HL-60/S4 treated with phorbol 12-myristate 13-acetate at 8.2 ng/mL for 4 days and 3 days (cell line): ENCODE results near the gene PRSS50.

Source experiments
- in situ Hi-C: fragments of 300-500 bp; cut with MboI; formaldehyde crosslinking; loops from 2 replicates; pipeline ENCODE4 v1.15.0; 2022; ENCODE audit warnings: low sequenced_read_pairs

Gene PRSS50

DNA sequence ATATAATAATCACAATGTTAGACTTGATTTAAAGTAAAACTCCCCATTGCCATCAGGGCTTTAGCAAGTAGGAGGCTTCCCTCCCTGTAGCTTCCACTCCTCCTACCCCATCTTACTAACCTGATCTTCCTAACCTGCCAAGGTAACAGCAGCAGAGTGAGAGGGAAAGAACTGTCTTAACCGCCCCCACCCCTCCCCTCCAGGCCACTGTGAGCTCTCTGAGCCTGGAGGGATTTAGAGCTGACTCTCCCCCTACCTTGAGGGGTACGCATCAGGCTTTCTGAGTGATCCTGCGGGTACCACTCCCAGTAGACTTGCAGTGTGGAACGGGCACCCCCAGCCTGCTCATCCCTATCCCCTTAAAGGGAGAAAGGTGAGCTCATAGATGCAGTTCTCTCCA lies 11.4 kb upstream of the PRSS50 start:
- in situ Hi-C loops, result no loop called here

DNA sequence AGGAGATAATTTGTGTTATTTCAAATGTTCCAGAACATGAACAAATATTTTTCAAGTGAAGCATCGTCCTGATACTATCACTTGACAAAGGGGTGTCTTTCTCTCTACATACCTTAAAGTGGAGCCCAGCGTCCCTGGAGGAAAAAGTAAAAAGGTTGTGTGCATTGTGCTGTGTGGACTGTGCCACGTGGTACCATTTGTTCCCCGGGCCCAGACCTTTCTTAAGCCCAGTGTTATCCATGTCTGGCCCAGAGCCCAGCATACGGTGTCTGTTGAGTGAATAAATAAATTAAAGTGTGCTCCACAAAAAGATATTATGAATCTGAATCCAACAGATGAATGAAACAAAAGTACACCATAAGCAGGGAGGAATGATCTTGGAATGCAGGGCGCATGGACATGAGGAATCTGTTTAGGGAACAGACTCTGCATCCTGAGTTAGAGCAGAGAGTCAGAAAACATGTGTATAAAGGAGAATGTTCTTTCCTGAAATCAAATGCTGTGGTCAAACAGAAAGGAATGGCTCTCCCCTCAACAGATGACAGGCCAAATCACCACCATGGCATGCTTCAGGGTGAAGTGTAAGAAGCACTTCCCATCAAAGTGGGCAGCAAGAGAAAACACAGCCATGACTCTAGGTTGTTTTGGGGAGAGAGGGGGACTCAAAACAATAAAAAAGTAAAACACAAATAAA lies 8.1 kb upstream of the PRSS50 start:
- in situ Hi-C loops, result no loop called here

DNA sequence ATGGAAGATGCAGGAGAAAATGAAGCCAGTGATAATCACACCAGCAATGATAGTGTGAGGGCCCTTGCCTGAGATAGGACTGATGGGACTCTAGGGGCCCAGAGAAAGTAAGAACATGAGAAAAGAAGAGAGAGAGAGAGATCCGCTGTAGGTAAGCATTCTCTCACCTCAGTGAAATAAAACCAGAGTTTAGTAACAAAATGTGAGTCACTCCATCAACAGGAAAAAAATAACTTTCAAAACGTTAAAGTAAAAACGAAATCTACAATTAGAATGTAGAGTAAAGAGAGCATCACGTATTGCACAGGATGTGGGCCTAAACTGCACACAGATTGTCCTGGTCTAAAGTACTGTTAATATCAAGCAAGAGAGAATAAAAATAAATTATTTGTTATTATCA lies 6.8 kb upstream of the PRSS50 start:
- in situ Hi-C loops, result loop anchor here (25.0 kb wide), 1 partner anchor 163 kb away; the partner anchor contains the start of gene PTH1R

DNA sequence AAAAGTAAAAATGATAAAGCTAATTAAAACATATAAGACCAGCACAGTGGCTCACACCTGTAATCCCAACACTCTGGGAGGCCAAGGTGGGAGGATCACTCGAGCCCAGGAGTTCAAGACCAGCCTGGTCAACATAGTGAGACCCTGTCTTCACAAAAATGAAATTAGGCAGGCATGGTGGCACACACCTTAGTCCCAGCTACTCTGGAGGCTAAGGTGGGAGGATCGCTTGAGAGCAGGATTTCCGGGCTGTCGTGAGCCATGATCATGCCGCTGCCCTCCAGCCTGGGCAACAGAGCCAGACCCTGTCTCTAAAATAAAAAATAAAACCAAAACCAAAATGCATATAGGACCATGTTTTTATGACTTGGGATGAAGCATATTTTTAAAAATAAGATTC lies 4.8 kb upstream of the PRSS50 start:
- in situ Hi-C loops, result loop anchor here (25.0 kb wide), 1 partner anchor 165 kb away; the partner anchor contains the start of gene PTH1R

DNA sequence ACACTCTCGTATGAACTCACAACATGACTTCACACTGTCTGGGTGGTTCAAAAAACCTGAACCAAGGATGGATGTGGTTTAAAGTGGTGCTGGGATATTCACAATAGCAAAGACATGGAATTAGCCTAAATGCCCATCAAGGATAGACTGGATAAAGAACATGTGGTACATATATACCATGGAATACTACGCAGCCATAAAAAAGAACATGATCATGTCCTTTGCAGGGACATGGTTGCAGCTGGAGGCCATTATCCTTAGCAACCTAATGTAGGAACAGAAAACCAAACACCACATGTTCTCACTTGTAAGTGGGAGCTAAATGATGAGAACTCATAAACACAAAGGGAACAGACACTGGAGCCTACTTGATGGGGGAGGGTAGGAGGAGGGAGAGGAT lies 3.3 kb upstream of the PRSS50 start:
- in situ Hi-C loops, result loop anchor here (25.0 kb wide), 1 partner anchor 166 kb away; the partner anchor contains the start of gene PTH1R

DNA sequence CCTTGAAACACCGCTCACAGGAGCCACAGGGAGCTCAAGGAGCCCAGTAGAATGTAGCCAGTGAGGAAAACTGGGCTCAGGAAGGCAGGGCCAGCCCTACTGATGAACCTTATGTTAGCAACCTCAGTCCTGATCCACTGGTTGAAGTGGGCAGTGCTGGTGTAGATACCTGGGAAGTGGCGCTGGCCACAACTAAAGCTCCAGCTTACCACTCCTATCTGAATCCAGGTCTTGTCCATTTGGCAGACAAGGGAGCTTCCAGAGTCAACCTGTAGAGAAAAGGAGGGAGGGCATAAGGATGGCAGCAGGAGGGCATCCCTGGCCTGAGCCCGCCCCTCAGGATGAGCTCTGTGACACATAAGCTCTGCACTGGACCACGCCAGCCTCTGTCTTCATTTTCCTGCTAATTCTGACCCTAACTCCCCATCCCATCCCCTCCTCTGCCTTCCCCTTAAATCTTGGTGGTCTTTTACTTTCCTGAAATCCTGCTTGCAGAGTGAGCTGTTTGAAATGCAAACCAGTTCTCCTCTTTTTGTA lies 2.1 kb upstream of the PRSS50 start:
- in situ Hi-C loops, result loop anchor here (25.0 kb wide), 1 partner anchor 167 kb away; the partner anchor contains the start of gene PTH1R

DNA sequence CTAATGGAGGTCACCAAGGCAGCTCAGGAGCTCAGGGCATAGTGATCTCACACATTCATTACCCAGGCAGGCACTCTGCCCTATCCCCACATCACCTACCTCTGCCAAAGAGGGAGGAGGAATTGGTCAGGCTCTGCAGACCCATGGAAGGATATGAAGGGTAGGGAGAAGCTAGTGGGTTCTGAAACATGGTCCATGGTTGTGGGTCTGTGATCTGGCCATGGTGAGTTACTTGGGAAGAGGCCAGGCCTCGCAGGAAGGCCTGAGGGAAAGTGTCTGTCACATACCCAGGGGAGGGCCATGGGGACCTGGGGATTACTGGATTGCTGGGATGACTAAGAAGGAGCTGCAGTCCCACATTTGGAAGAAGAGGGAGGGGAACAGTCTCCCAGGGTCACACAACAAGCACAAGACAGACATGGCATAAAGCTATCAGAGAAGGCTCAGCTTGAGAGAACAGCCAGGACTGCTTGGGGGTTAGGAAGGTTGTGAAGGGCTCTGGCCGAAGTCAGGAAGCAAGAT lies 1.4 kb upstream of the PRSS50 start:
- in situ Hi-C loops, result loop anchor here (25.0 kb wide), 1 partner anchor 168 kb away; the partner anchor contains the start of gene PTH1R

DNA sequence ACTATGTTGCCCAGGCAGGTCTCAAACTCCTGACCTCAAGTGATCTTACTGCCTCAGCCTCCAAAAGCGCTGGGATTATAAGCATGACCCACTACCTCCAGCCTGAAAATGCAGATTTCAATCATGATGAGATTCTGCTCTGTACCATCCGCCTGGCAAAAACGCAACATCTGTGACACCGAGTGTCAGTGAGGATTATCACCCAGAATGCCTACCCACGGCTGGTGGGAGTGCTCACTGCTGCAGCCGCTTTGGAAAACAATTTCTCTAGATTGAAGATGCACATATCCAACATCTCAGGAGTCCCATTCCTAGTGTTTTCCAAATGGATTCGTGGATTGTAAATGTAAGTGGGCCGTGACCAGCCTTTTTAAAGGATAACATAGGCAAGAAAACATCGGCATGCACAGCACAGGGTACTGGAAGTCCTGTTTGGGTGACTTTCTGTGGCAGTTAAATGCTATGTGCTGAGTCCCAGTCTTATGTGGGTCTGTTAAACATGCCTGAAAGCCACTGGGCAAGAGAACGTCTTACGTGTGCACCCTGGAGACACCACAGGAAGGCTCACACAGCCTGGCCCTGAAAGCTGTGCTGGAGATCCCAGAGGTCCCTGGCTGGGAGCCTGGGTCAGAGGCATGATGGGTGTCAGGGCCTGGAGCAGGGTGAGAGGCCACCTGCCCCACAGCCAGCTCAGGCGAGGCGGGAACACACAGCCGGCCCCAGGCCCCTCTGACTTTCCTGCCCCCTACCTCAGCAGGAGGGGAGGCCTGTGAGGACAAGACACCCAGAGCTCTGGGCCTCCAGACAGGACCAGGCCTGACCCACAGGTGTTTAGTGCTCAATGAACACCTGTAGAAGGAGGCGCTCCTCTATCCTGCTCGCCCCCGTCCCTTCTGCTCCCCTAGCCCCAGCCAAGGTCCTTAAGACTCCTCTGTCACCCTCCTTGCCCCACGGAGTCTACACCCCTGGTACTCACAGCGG lies 918 bp downstream of the PRSS50 start:
- in situ Hi-C loops, result loop anchor here (25.0 kb wide), 1 partner anchor 171 kb away; the partner anchor contains the start of gene PTH1R

DNA sequence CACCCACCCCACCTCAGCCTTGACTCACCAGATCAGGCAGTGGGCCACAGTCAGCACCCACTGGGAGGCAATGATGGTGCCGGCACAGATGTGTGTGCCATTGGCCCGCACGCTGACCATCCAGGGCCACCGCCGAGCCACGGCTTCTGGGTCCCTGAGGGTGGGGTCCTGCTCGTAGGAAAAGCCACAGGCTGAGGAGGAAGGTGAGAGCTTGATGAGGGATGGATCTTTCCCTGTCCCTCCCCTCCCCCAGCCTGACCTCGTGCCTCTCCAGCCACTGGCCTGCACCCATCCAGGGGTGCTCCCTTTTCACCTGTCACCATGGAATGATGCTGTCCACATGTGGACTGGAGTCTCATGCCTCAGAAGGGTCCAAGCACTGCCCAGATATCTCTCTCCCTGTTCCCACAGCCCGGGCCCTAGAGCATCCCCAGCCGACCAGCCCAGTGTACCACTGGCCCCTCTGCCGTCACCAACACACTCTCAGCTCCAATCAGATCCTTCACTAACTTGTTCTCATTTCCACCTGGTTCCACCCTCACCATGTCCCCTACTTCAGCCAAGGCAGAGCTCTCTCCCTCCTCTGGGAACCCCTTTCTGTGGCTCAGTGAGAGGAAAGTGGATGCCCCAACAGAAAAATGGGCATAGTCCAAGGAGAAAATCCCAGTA lies 2.0 kb downstream of the PRSS50 start:
- in situ Hi-C loops, result loop anchor here (25.0 kb wide), 1 partner anchor 172 kb away; the partner anchor contains the start of gene PTH1R

DNA sequence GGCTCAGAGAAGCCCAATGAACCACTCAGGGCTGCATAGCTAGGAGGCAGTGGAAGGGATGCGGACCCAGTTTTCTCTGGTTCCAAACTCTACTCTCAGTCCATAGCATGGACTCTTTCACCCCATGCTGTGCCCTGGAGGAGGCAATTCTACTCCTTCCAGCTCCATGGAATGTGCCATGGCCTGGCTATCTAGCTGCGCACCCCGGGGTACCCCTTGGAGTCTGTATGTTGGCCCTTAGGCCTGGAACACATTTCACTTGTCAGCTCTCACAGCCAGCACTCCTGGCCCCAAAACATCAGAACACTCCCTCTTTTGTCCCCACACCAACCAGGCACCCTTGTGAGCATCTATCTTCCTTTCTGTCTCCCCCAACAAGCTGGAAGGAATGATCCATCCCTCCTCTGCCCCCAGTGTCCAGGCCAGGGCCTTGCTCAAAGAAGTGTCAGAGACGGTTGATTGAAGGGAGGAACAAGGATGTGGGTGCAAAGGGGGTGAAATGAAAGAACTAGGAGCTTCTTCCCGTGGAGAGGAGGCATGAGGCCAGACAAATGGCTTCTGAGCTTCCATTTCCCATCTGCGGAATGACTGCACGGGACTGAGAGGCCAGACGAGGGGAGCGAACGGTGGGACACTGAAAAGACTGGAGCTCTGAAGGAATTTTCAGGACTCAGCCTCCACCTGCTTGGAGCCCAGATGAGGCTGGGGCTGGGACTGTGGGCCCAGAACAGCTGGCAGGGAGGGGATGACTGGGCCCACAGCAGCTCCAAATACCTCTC lies 2.8 kb downstream of the PRSS50 start:
- in situ Hi-C loops, result loop anchor here (25.0 kb wide), 1 partner anchor 172 kb away; the partner anchor contains the start of gene PTH1R

DNA sequence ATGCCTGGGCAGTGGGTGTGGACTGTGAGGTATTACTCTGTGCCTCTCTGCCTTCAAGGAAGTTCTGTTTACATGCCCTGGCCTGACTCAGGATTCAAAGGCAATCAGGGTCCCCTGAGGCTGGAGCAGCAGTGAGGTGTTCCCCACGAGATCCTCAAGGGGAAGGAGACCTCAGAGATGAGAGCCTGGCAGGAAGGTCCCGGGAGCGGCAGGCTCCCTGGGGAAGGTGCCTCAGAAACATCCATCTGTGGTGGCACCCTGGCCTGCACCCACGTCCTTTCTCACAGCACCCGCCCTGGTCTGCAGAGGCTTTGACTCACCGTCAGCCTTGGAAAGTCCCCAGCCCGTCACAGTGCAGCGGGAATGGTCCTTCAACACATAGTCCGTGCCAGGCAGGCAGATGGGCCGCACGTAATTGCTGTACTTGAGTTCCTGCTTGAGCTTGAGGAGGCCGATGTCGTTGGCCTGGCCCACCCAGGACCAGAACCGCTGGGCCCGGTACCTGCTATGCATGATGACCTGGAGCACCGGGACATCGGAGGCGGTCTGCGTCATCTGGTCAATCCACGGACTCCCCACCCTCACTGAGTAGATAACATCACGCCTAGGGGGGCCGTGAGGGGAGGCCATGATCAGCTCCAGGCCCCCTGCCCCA lies 3.6 kb downstream of the PRSS50 start:
- in situ Hi-C loops, result loop anchor here (25.0 kb wide), 1 partner anchor 173 kb away; the partner anchor contains the start of gene PTH1R

DNA sequence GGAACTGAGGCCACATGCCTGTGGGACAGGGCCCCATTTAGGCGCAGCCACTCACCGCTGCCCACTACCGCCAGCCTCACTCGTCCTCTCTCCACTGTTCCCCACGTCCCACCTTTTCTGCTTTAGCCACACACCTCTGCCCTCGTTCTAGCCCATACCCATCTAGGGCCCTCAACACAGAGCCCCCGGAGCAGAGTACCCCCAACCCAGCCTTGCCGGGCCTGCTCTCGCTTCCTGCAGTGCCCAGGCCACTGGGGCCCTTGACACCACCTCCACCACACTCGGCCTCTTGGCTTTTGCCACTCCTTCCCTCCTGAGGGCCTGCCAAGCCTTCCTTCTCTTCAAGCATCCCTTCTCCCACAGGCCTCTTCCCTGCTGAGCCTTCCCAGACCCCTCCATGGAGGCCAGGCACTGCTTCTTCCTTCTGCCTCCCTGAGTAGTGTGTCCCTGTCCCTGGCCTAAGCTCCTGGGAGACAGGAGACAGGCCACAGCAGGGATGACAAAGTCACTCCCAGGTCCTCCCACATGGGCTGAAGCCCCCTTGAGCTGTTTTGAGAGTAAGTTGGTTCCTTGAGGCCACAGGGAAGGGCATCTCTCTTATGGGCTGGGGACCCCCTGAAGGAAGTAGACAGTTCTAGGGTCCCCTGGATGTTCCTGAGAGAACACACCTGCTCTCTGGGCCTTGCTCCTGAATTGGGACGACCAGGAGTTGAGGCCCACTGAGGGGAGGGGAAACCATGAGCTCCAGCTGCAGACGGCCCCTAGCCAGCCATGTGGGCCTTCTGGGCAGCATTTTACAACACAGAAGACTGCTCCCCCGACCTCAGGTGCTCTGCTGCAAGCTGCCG lies 4.4 kb downstream of the PRSS50 start:
- in situ Hi-C loops, result loop anchor here (25.0 kb wide), 1 partner anchor 174 kb away; the partner anchor contains the start of gene PTH1R

DNA sequence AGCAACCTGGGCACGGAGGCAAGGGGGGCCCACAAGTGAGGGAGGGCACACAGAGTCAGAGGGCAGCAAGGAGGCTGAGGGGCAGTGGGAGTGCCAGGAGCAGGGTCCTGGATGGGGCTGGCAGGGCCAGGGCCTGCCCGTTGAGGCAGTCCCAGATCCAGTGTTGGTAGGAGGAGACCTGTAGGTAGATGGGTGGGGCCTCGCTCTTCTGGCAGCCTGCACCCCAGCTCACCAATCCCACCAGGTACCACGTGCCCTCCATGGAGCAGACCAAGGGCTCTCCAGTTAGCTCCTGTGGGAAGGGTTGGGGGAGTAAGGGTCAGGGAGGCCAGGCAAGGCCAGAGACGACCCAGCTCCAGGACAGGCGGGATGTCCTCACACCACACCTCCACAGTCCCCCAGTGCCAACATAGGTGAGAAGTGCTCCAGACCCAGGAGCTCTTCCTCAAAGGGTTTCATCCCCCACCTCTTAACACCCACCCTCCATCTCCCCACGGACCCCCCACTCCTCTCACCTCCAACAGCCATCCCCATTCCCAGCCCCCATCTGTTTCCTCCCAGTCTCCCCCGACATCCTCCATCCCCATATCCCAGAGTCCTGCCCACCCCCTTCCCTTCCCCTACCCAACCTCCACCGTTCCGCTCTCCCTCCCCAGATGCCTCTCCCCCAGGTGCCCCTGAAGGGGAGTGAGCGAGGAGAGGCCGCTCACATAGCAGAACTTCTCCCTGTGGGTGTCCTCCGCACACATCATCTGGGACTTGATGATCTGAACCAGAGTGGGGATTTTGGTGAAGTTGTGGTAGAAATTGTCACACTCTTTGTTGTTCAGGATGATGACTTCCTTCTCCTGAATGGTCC lies 5.2 kb downstream of the PRSS50 start:
- in situ Hi-C loops, result loop anchor here (25.0 kb wide), 1 partner anchor 175 kb away; the partner anchor contains the start of gene PTH1R

DNA sequence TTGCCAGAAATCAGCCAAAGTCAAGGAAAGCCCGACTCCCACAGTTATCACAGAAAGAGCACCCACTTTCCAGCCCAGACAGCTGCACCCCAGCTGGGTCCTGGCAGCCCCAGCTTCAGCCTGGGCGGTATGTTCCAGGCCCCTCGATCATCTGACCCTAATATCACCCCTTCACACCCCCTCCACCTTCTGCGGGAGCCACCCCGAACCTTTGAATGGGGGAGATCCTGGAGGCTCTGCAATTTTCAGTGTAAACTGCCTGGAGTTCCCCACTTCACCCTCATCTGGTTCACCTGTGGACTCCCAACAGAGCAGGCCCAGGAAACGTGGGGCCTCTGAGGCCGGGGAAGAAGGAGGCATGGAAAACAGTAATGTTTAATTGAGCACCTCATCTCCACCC lies 5.9 kb downstream of the PRSS50 start:
- in situ Hi-C loops, result loop anchor here (25.0 kb wide), 1 partner anchor 176 kb away; the partner anchor contains the start of gene PTH1R

DNA sequence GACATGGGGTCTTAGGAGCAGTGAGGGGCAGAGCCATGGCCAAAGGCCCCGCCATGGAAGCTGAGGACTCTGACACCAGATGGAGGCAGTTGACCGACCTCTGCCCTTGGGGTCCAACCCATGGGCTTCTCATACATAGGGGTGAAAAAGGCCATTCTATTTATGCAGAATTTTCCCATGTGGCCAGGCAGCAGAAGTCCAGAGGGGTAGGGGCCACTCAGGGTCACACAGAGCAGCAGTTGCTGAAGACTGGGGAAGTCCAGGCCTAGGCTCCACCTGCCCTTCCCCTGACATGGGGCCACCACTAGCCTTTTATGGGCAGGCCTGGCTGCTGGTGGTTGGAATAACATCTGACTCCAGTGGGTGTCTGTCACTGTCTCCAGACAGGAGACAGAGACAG lies 6.4 kb downstream of the PRSS50 start:
- in situ Hi-C loops, result loop anchor here (25.0 kb wide), 1 partner anchor 176 kb away; the partner anchor contains the start of gene PTH1R

DNA sequence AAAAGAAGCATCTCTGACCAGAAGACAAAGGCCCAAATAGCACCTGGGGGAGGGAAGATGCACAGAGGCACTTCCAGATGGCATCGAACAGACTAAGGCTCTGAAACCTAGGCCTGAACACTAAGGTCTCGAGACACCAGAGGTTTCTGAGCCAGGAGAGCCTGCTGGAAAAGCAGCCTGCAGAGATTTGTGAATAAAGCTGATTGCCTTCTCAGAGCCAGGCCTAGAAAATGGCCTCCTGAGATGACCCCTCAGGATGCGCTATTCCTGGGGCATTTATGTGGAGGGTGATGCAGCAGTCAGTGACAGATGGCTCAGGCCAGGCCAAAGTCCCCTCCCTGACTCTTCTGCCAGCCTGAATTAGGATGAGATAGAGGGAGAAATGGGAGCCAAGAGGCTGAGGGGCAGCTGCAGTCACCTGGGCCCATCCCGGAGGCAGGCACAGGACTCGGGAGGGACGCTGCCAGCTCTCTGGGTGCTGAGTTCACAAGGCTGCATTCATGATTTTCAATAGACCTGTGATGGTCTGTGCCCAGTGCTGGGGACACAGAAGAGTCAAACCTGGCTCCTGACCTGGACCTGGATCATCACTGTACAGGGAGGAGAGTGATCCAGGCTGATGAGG lies 6.9 kb downstream of the PRSS50 start:
- in situ Hi-C loops, result loop anchor here (25.0 kb wide), 1 partner anchor 177 kb away; the partner anchor contains the start of gene PTH1R
